Measurements from ENCODE around the gene PADI1. TPM values are rescaled to one million over a fixed set of nuclear protein-coding genes. Genes with fewer than 3 reads are reported as not detected.

PADI1 gene
- total RNA-seq, 4 donors from 2014 or later, result 2.1 TPM; not detected in 3

GRCh38 chr1:17161137-17161740, 43.7 kb upstream of the PADI1 start:
- Histone ChIP-seq H3K27me3 (peaks cover 0 to 40% (median 3%) of the 10 kb centered on the region in 4 donors), H3K27ac (replicated peaks in 1 of 4) (no peak overlapping the region), H3K9me3 (no peaks in the 10 kb centered on the region), H3K36me3 (no peaks in the 10 kb centered on the region), H3K4me1 (no peaks in the 10 kb centered on the region), H3K4me3 (no peak overlapping the region)
- TF ChIP-seq POLR2AphosphoS5 (IDR thresholded peaks at IDR 0.05), result no peak
- no peak for TF ChIP-seq EP300 (IDR thresholded peaks at IDR 0.05)
- TF ChIP-seq, protein P1, sequence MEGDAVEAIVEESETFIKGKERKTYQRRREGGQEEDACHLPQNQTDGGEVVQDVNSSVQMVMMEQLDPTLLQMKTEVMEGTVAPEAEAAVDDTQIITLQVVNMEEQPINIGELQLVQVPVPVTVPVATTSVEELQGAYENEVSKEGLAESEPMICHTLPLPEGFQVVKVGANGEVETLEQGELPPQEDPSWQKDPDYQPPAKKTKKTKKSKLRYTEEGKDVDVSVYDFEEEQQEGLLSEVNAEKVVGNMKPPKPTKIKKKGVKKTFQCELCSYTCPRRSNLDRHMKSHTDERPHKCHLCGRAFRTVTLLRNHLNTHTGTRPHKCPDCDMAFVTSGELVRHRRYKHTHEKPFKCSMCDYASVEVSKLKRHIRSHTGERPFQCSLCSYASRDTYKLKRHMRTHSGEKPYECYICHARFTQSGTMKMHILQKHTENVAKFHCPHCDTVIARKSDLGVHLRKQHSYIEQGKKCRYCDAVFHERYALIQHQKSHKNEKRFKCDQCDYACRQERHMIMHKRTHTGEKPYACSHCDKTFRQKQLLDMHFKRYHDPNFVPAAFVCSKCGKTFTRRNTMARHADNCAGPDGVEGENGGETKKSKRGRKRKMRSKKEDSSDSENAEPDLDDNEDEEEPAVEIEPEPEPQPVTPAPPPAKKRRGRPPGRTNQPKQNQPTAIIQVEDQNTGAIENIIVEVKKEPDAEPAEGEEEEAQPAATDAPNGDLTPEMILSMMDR (IDR thresholded peaks at IDR 0.05), result no peak
- TF ChIP-seq POLR2A (IDR thresholded peaks at IDR 0.05; ENCODE audit: low read depth), result no peak
- intact Hi-C loops (cut with DNase I), result no loop called here
- DNase-seq (ENCODE audit: extremely low spot score), result no peak
- 82% methylated on average over 3 of the region's 3 CpGs for WGBS

GRCh38 chr1:17161926-17162800, 42.8 kb upstream of the PADI1 start:
- no peak for DNase-seq (ENCODE audit: extremely low spot score)
- Histone ChIP-seq H3K36me3 (no peaks in the 10 kb centered on the region), H3K27me3 (peaks cover 0 to 49% (median 4%) of the 10 kb centered on the region in 4 donors), H3K27ac (replicated peaks in 1 of 4) (no peak overlapping the region), H3K4me1 (no peaks in the 10 kb centered on the region), H3K4me3 (no peak overlapping the region), H3K9me3 (no peaks in the 10 kb centered on the region)
- WGBS, result 79% methylated on average over 18 of the region's 20 CpGs
- intact Hi-C loops (cut with DNase I), result no loop called here
- TF ChIP-seq, protein P1 (IDR thresholded peaks at IDR 0.05), result no peak
- TF ChIP-seq EP300 (IDR thresholded peaks at IDR 0.05) (no peak), POLR2AphosphoS5 (IDR thresholded peaks at IDR 0.05) (no peak), POLR2A (IDR thresholded peaks at IDR 0.05; ENCODE audit: low read depth) (no peak)

DNA sequence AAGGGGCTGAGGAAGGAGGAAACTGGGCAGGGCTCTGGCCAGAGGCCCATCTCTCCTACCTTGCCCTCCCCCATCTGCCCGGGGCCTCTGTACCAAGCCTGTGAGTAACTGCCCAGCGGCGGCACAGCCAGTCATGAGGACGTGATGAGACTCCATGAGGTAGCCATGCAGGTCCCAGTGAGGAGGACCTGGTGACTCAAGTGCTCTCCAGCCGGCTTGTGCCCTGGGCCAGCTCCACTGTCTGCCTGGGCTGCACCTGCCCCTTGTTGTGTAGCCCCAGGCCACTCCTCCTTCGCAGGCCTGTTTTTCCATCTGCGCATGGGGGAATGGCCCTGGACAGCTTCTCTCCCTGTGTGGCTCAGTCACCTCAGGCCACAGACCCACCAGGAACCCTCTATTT, 42.0 kb upstream of the PADI1 start:
- WGBS, result 90% methylated on average over 2 of the region's 7 CpGs

DNA sequence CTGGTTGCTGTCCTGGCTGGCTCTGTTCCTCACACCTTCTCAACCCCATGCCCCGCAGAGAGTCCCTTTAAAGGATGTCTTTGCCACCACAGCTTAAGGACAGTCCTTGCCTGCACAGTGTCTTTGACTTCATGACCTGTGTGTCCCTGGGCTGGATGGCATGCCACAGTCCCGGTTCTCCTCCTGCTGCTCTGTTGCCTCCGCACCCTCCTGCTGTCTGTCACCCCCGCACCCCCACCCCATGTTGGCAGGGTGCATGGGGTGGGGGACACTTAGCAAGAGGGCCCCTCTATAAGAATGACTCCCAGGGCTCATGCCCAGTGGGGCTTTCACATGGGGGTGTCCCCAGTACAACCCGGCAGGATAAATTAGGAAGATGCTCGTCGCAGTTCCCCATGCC, 41.6 kb upstream of the PADI1 start:
- Histone ChIP-seq H3K27ac (replicated peaks in 1 of 4) (no peak overlapping the region), H3K4me1 (no peaks in the 10 kb centered on the region), H3K27me3 (peaks cover 0 to 59% (median 4%) of the 10 kb centered on the region in 4 donors), H3K36me3 (no peaks in the 10 kb centered on the region), H3K9me3 (no peaks in the 10 kb centered on the region), H3K4me3 (no peak overlapping the region)
- TF ChIP-seq, protein P1 (IDR thresholded peaks at IDR 0.05), result no peak
- TF ChIP-seq EP300 (IDR thresholded peaks at IDR 0.05), result no peak
- no peak for TF ChIP-seq POLR2AphosphoS5 (IDR thresholded peaks at IDR 0.05)
- TF ChIP-seq POLR2A (IDR thresholded peaks at IDR 0.05; ENCODE audit: low read depth), result no peak
- no peak for DNase-seq (ENCODE audit: extremely low spot score)
- intact Hi-C loops (cut with DNase I), result no loop called here
- WGBS, result 90% methylated on average over 4 of the region's 7 CpGs

More for the DNA sequence above, 42.0 kb upstream of the PADI1 start:
- no peak overlapping the region for H3K4me3 ChIP-seq
- no peaks in the 10 kb centered on the region for H3K36me3 ChIP-seq
- H3K4me1 ChIP-seq, result no peaks in the 10 kb centered on the region
- no peak for DNase-seq (ENCODE audit: extremely low spot score)
- TF ChIP-seq POLR2AphosphoS5 (IDR thresholded peaks at IDR 0.05) (no peak), EP300 (IDR thresholded peaks at IDR 0.05) (no peak), POLR2A (IDR thresholded peaks at IDR 0.05; ENCODE audit: low read depth) (no peak)
- TF ChIP-seq, protein P1 (IDR thresholded peaks at IDR 0.05), result no peak
- no peaks in the 10 kb centered on the region for H3K9me3 ChIP-seq
- peaks cover 0 to 56% (median 4%) of the 10 kb centered on the region in 4 donors for H3K27me3 ChIP-seq
- intact Hi-C loops (cut with DNase I), result no loop called here
- no peak overlapping the region for H3K27ac ChIP-seq (replicated peaks in 1 of 4)
